ENCODE data around the gene ISL1. TPM values are rescaled to one million over a fixed set of nuclear protein-coding genes. Genes with fewer than 3 reads are reported as not detected.

The ISL1 gene
- total and polyA plus RNA-seq, 2 of the 4 experiments (the other 2 are of a cell fraction), result under 0.01 TPM; not detected in 1

- no peak overlapping the region for H3K18ac ChIP-seq (ENCODE audit: low read depth, low read length)
- H2BK15ac ChIP-seq (ENCODE audit: low read depth, low read length), result no peak overlapping the region
- ChIA-PET POLR2A (ENCODE audit: unreplicated experiment) (no interaction called here), CTCF (no interaction called here)
- H2AK9ac ChIP-seq (replicated peaks; ENCODE audit: low read depth, low read length, poor library complexity), result no peak overlapping the region
- no peak overlapping the region for H4K91ac ChIP-seq (ENCODE audit: insufficient read depth, low read depth, low read length)
- H3K4me3 ChIP-seq (ENCODE audit: insufficient read depth, low read depth, low read length), result no peak overlapping the region
- no peak overlapping the region for H4K8ac ChIP-seq (ENCODE audit: low read depth in 2 of 2, low read length in 2 of 2)
- no peak overlapping the region for H2BK5ac ChIP-seq (ENCODE audit: low read depth, low read length, poor library complexity, severe bottlenecking)
- intact Hi-C loops (cut with micrococcal nuclease) (no loop called here), in situ Hi-C loops (cut with MboI; ENCODE audit: low sequenced_read_pairs) (loop anchor here (25.0 kb wide), 1 partner anchor 1274 kb away; no protein-coding TSS in a partner anchor), dilution Hi-C loops (cut with HindIII; ENCODE audit: low sequenced_read_pairs, unreplicated experiment) (no loop called here)
- no peak overlapping the region for H2BK20ac ChIP-seq (ENCODE audit: low read depth, low read length)
- H2BK120ac ChIP-seq (ENCODE audit: low read depth, low read length), result no peak overlapping the region
- ATAC-seq (ENCODE audit: low read depth) (no peak), DNase-seq (no peak)
- no peak overlapping the region for H3K23ac ChIP-seq (ENCODE audit: low read depth, low read length)
- no peak overlapping the region for H3K4ac ChIP-seq (ENCODE audit: low read depth, low read length)
- no peak overlapping the region for H3K27ac ChIP-seq (ENCODE audit: insufficient read depth, low read length)
- BruUV-seq (replicated peaks), result no TSS peak
- no peak for TF ChIP-seq USF2 (IDR thresholded peaks at IDR 0.05; ENCODE audit: low read depth, low read length)
- TF ChIP-seq BHLHE40 (IDR thresholded peaks at IDR 0.05; ENCODE audit: low read depth, low read length), result no peak
- no peak for TF ChIP-seq POLR2A (IDR thresholded peaks at IDR 0.05; ENCODE audit: low read depth, low read length)
- no peak for TF ChIP-seq CTCF (conservative IDR thresholded peaks at IDR 0.05; ENCODE audit: low read depth, low read length)
- TF ChIP-seq RAD21 (IDR thresholded peaks at IDR 0.05; ENCODE audit: low read length), result no peak
- TF ChIP-seq MXI1 (IDR thresholded peaks at IDR 0.05; ENCODE audit: borderline replicate concordance, low read depth, low read length), result no peak
- no peak for TF ChIP-seq SMC3 (IDR thresholded peaks at IDR 0.05; ENCODE audit: low read depth, low read length)
- TF ChIP-seq MAZ (IDR thresholded peaks at IDR 0.05; ENCODE audit: borderline replicate concordance, low read depth, low read length), result no peak
- H3K4me1 ChIP-seq (ENCODE audit: control insufficient read depth, insufficient read depth, low read length), result no peaks in the 10 kb centered on the region
- no peak overlapping the region for H2AFZ ChIP-seq (replicated peaks; ENCODE audit: low read length, poor library complexity)
- no peaks in the 10 kb centered on the region for H3K79me1 ChIP-seq (ENCODE audit: low read depth in 1 of 2, low read length in 2 of 2)
- H3K4me2 ChIP-seq (ENCODE audit: low read depth, low read length), result no peak overlapping the region
- no peak overlapping the region for H4K5ac ChIP-seq (ENCODE audit: low read depth, low read length)
- no CpG with 5 or more reads among the region's 12 CpGs for WGBS, 2 experiments (ENCODE audit: extremely low coverage in 2 of 2, insufficient read length in 1 of 2)
- H3K9me1 ChIP-seq (ENCODE audit: insufficient read depth, low read length), result no peaks in the 10 kb centered on the region
- H2AK5ac ChIP-seq (ENCODE audit: low read depth, low read length), result no peak overlapping the region
- H3K9me3 ChIP-seq (ENCODE audit: control insufficient read depth, insufficient read depth, low read length), result no peaks in the 10 kb centered on the region
- no peaks in the 10 kb centered on the region for H3K36me3 ChIP-seq (ENCODE audit: control insufficient read depth, insufficient read depth, low read length)
- no peak overlapping the region for H3K56ac ChIP-seq (ENCODE audit: extremely low read depth, insufficient read depth, low read length)
- no peak overlapping the region for H3K9ac ChIP-seq (ENCODE audit: low read depth, low read length)
- peaks cover 42% of the 10 kb centered on the region for H3K27me3 ChIP-seq (ENCODE audit: control insufficient read depth, insufficient read depth, low read length)
- no peaks in the 10 kb centered on the region for H4K20me1 ChIP-seq (ENCODE audit: insufficient read depth, low read length)
- H3K14ac ChIP-seq (replicated peaks; ENCODE audit: low read depth, low read length), result no peak overlapping the region
Observed at GRCh38 chr5:51388488-51389287, 5.4 kb downstream of the ISL1 start.
